Measurements from ENCODE around the gene APC.

APC gene

DNA sequence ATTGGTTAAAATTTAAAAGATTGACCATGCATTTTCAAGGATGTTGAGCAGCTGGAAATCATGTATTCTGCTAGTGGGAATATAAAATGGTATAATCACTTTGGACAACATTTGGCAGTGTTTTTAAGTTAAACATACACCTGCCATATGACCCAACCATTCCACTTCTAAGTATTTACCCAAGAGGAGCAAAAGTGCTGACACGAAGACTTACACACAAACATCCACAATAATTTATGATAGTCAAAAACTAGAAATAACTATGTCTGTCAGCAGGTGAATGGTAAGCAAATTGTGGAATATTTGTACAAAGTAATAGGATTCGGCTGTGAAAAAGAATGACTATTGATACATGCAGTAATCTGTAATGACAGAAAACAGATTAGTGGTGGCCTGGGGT lies 92.7 kb downstream of the APC start:
- no peak for DNase-seq
- Histone ChIP-seq H4K5ac (ENCODE audit: low read length) (no peak overlapping the region), H3K56ac (ENCODE audit: low read length) (no peak overlapping the region), H3K18ac (ENCODE audit: low read length) (no peak overlapping the region), H2BK120ac (ENCODE audit: low read depth, low read length) (no peak overlapping the region), H2AK5ac (ENCODE audit: low read length) (no peak overlapping the region), H3K27me3 (ENCODE audit: insufficient read depth, low read length, poor library complexity) (no peaks in the 10 kb centered on the region), H3K9ac (ENCODE audit: low read length) (no peak overlapping the region), H2BK5ac (ENCODE audit: low read length) (no peak overlapping the region), H3K23ac (ENCODE audit: low read length) (no peak overlapping the region), H3K4me2 (ENCODE audit: low read length) (no peak overlapping the region), H3K36me3 (ENCODE audit: control insufficient read depth, insufficient read depth, low read length) (peaks cover 2% of the 10 kb centered on the region), H3K27ac (ENCODE audit: low read depth, low read length) (no peak overlapping the region), H4K8ac (ENCODE audit: low read depth, low read length) (no peak overlapping the region), H3K4ac (ENCODE audit: low read depth, low read length) (no peak overlapping the region), H3K4me1 (ENCODE audit: control insufficient read depth, low read depth, low read length) (no peaks in the 10 kb centered on the region), H3K4me3 (ENCODE audit: low read length) (no peak overlapping the region), H3K79me2 (ENCODE audit: control insufficient read depth, insufficient read depth, low read length) (no peaks in the 10 kb centered on the region), H3K79me1 (ENCODE audit: low read length) (no peaks in the 10 kb centered on the region), H2BK15ac (replicated peaks; ENCODE audit: low read depth) (no peak overlapping the region)
- no CpG with 5 or more reads among the region's 2 CpGs for WGBS (ENCODE audit: extremely low coverage, insufficient coverage, low lambda C conversion rate)

DNA sequence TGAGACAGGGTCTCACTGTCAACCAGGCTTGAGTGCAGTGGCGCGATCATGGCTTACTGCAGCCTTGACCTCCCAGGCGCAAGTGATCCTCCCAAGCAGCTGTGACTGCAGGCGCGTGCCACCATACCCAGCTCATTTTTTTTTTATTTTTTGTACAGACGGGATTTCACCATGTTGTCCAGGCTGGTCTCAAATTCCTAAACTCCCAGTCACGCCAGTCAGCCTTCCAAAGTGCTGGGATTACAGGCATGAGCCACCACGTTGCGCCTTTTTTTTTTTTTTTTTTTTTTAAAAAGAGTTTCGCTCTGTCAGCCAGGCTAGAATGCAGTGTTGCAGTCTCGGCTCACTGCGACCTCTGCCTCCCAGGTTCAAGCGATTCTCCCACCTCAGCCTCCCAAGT lies 96.3 kb downstream of the APC start:
- no peak overlapping the region for H2BK120ac ChIP-seq (ENCODE audit: low read depth, low read length)
- no CpG with 5 or more reads among the region's 13 CpGs for WGBS (ENCODE audit: extremely low coverage, insufficient coverage, low lambda C conversion rate)
- no peak overlapping the region for H4K8ac ChIP-seq (ENCODE audit: low read depth, low read length)
- no peak overlapping the region for H2AK5ac ChIP-seq (ENCODE audit: low read length)
- H3K18ac ChIP-seq (ENCODE audit: low read length), result no peak overlapping the region
- no peak overlapping the region for H3K23ac ChIP-seq (ENCODE audit: low read length)
- no peaks in the 10 kb centered on the region for H3K27me3 ChIP-seq (ENCODE audit: insufficient read depth, low read length, poor library complexity)
- no peak overlapping the region for H3K9ac ChIP-seq (ENCODE audit: low read length)
- no peak overlapping the region for H2BK15ac ChIP-seq (replicated peaks; ENCODE audit: low read depth)
- H3K4me2 ChIP-seq (ENCODE audit: low read length), result no peak overlapping the region
- DNase-seq, result no peak
- H2BK5ac ChIP-seq (ENCODE audit: low read length), result no peak overlapping the region
- no peaks in the 10 kb centered on the region for H3K79me2 ChIP-seq (ENCODE audit: control insufficient read depth, insufficient read depth, low read length)
- H3K27ac ChIP-seq (ENCODE audit: low read depth, low read length), result no peak overlapping the region
- H3K4me1 ChIP-seq (ENCODE audit: control insufficient read depth, low read depth, low read length), result no peaks in the 10 kb centered on the region
- H3K56ac ChIP-seq (ENCODE audit: low read length), result no peak overlapping the region
- H4K5ac ChIP-seq (ENCODE audit: low read length), result no peak overlapping the region
- H3K4me3 ChIP-seq (ENCODE audit: low read length), result no peak overlapping the region
- no peaks in the 10 kb centered on the region for H3K79me1 ChIP-seq (ENCODE audit: low read length)
- peaks cover 2% of the 10 kb centered on the region for H3K36me3 ChIP-seq (ENCODE audit: control insufficient read depth, insufficient read depth, low read length)
- no peak overlapping the region for H3K4ac ChIP-seq (ENCODE audit: low read depth, low read length)

DNA sequence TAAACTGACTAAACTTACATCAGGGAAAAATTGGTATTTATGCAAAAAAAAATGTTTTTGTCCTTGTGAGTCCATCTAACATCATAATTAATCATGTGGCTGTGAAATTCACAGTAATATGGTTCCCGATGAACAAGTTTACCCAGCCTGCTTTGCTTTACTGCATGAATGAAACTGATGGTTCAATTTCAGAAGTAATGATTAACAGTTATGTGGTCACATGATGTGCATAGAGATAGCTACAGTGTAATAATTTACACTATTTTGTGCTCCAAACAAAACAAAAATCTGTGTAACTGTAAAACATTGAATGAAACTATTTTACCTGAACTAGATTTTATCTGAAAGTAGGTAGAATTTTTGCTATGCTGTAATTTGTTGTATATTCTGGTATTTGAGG lies 106.8 kb downstream of the APC start:
- no peaks in the 10 kb centered on the region for H3K27me3 ChIP-seq (ENCODE audit: insufficient read depth, low read length, poor library complexity)
- no peak overlapping the region for H3K4me3 ChIP-seq (ENCODE audit: low read length)
- H3K9ac ChIP-seq (ENCODE audit: low read length), result no peak overlapping the region
- no peak overlapping the region for H2BK5ac ChIP-seq (ENCODE audit: low read length)
- no peaks in the 10 kb centered on the region for H3K79me2 ChIP-seq (ENCODE audit: control insufficient read depth, insufficient read depth, low read length)
- no peak overlapping the region for H3K56ac ChIP-seq (ENCODE audit: low read length)
- H3K36me3 ChIP-seq (ENCODE audit: control insufficient read depth, insufficient read depth, low read length), result no peaks in the 10 kb centered on the region
- DNase-seq, result no peak
- H3K23ac ChIP-seq (ENCODE audit: low read length), result no peak overlapping the region
- H4K8ac ChIP-seq (ENCODE audit: low read depth, low read length), result no peak overlapping the region
- no peak overlapping the region for H2BK15ac ChIP-seq (replicated peaks; ENCODE audit: low read depth)
- H2BK120ac ChIP-seq (ENCODE audit: low read depth, low read length), result no peak overlapping the region
- no CpG with 5 or more reads among the region's 1 CpG for WGBS (ENCODE audit: extremely low coverage, insufficient coverage, low lambda C conversion rate)
- no peak overlapping the region for H4K5ac ChIP-seq (ENCODE audit: low read length)
- H3K4me2 ChIP-seq (ENCODE audit: low read length), result no peak overlapping the region
- H3K4ac ChIP-seq (ENCODE audit: low read depth, low read length), result no peak overlapping the region
- H3K18ac ChIP-seq (ENCODE audit: low read length), result no peak overlapping the region
- H3K27ac ChIP-seq (ENCODE audit: low read depth, low read length), result no peak overlapping the region
- peaks cover 3% of the 10 kb centered on the region for H3K4me1 ChIP-seq (ENCODE audit: control insufficient read depth, low read depth, low read length)
- H2AK5ac ChIP-seq (ENCODE audit: low read length), result no peak overlapping the region
- no peaks in the 10 kb centered on the region for H3K79me1 ChIP-seq (ENCODE audit: low read length)

DNA sequence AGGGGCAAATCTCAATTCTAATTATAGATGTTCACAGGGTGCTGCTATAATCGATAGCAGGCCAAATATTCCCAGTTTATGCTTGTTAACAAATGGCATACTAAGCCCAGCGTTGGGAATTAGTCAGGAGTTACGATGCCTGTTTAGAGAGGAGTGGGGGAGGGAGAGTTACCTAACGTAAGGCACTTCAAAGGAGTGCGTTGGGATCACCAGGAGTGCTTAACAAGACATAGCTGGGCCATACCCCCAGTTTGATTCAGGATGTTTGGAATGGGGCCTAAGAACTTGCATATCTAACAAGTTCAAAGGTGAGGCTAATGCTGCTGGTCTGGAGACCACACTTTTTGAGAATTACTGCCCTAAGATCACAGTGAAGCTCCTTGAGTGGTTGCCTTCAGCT lies 108.9 kb downstream of the APC start:
- Histone ChIP-seq H3K27ac (ENCODE audit: low read depth, low read length) (no peak overlapping the region), H3K79me1 (ENCODE audit: low read length) (no peaks in the 10 kb centered on the region), H4K5ac (ENCODE audit: low read length) (no peak overlapping the region), H2BK15ac (replicated peaks; ENCODE audit: low read depth) (no peak overlapping the region), H3K23ac (ENCODE audit: low read length) (no peak overlapping the region), H2BK120ac (ENCODE audit: low read depth, low read length) (no peak overlapping the region), H3K4me3 (ENCODE audit: low read length) (no peak overlapping the region), H3K18ac (ENCODE audit: low read length) (no peak overlapping the region), H3K36me3 (ENCODE audit: control insufficient read depth, insufficient read depth, low read length) (no peaks in the 10 kb centered on the region), H3K9ac (ENCODE audit: low read length) (no peak overlapping the region), H3K27me3 (ENCODE audit: insufficient read depth, low read length, poor library complexity) (no peaks in the 10 kb centered on the region), H3K56ac (ENCODE audit: low read length) (no peak overlapping the region), H3K79me2 (ENCODE audit: control insufficient read depth, insufficient read depth, low read length) (no peaks in the 10 kb centered on the region), H3K4me2 (ENCODE audit: low read length) (no peak overlapping the region), H2BK5ac (ENCODE audit: low read length) (no peak overlapping the region), H3K4me1 (ENCODE audit: control insufficient read depth, low read depth, low read length) (peaks cover 3% of the 10 kb centered on the region), H4K8ac (ENCODE audit: low read depth, low read length) (no peak overlapping the region), H2AK5ac (ENCODE audit: low read length) (no peak overlapping the region), H3K4ac (ENCODE audit: low read depth, low read length) (no peak overlapping the region)
- WGBS (ENCODE audit: extremely low coverage, insufficient coverage, low lambda C conversion rate), result no CpG with 5 or more reads among the region's 5 CpGs
- peak; percentile 33 for DNase-seq

DNA sequence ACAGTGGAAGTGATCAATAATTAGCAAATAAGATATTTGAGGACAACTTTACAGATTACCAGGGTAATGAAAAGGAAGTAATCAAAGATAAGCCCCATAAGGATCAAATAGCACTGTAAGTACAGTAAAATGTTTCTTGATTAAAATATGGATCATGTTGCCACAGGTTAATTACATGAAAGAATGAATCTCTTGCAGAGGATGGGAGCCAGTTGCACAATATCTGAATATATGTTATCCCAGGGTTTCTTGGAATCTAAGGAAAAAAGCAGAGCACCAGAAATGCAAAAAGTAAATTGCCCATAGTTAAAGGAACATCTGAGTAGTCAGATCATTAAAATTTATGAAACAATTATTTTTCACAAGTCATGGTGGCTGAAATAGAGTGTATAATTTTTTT lies 109.6 kb downstream of the APC start:
- H3K4me1 ChIP-seq (ENCODE audit: control insufficient read depth, low read depth, low read length), result peaks cover 3% of the 10 kb centered on the region
- no peak overlapping the region for H2BK120ac ChIP-seq (ENCODE audit: low read depth, low read length)
- no peaks in the 10 kb centered on the region for H3K79me2 ChIP-seq (ENCODE audit: control insufficient read depth, insufficient read depth, low read length)
- H3K4me3 ChIP-seq (ENCODE audit: low read length), result no peak overlapping the region
- no peak overlapping the region for H2BK15ac ChIP-seq (replicated peaks; ENCODE audit: low read depth)
- no peak overlapping the region for H4K8ac ChIP-seq (ENCODE audit: low read depth, low read length)
- H3K56ac ChIP-seq (ENCODE audit: low read length), result no peak overlapping the region
- H2BK5ac ChIP-seq (ENCODE audit: low read length), result no peak overlapping the region
- H3K79me1 ChIP-seq (ENCODE audit: low read length), result no peaks in the 10 kb centered on the region
- H2AK5ac ChIP-seq (ENCODE audit: low read length), result no peak overlapping the region
- no peaks in the 10 kb centered on the region for H3K27me3 ChIP-seq (ENCODE audit: insufficient read depth, low read length, poor library complexity)
- no peak overlapping the region for H3K4me2 ChIP-seq (ENCODE audit: low read length)
- H3K23ac ChIP-seq (ENCODE audit: low read length), result no peak overlapping the region
- H4K5ac ChIP-seq (ENCODE audit: low read length), result no peak overlapping the region
- H3K36me3 ChIP-seq (ENCODE audit: control insufficient read depth, insufficient read depth, low read length), result no peaks in the 10 kb centered on the region
- no peak overlapping the region for H3K18ac ChIP-seq (ENCODE audit: low read length)
- no peak overlapping the region for H3K9ac ChIP-seq (ENCODE audit: low read length)
- H3K4ac ChIP-seq (ENCODE audit: low read depth, low read length), result no peak overlapping the region
- no peak for DNase-seq
- H3K27ac ChIP-seq (ENCODE audit: low read depth, low read length), result no peak overlapping the region

DNA sequence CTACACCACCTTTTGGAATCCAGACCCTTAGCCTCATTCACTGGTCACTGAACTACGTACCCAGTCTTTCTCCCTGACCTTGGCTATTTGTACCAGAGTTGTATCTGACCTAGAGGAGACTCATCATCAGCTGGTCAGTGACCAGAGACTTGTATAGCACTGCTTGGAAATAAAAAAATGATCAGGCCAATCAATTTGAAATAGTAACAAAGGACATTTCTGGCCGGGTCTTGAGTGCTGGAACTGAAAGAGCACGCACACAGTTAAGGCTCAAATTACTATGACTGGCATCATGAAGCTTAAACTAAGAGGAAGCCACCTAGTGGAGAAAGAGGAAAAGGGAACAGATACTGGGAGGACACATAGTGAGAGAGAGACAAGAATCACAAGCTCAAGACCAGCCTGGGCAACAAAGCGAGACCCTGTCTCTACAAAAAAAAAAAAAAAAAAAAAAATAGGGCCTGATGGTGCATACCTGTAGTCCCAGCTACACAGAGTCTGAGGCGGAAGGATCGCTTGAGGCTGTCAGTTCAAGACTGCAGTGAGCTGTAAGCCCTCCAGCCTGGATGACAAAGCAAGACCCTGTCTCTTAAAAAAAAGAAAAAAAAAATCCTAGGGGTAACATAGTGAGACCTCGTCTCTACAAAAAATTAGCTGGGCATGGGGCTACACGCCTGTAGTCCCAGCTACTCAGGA lies 110.6 kb downstream of the APC start:
- no peaks in the 10 kb centered on the region for H3K79me2 ChIP-seq (ENCODE audit: control insufficient read depth, insufficient read depth, low read length)
- no peak overlapping the region for H3K9ac ChIP-seq (ENCODE audit: low read length)
- no peak overlapping the region for H3K56ac ChIP-seq (ENCODE audit: low read length)
- no peaks in the 10 kb centered on the region for H3K36me3 ChIP-seq (ENCODE audit: control insufficient read depth, insufficient read depth, low read length)
- H3K27ac ChIP-seq (ENCODE audit: low read depth, low read length), result no peak overlapping the region
- no peak overlapping the region for H2AK5ac ChIP-seq (ENCODE audit: low read length)
- H3K27me3 ChIP-seq (ENCODE audit: insufficient read depth, low read length, poor library complexity), result no peaks in the 10 kb centered on the region
- H3K4me2 ChIP-seq (ENCODE audit: low read length), result no peak overlapping the region
- no peaks in the 10 kb centered on the region for H3K79me1 ChIP-seq (ENCODE audit: low read length)
- DNase-seq, result peak; percentile 93
- no peak overlapping the region for H3K4ac ChIP-seq (ENCODE audit: low read depth, low read length)
- no peak overlapping the region for H2BK5ac ChIP-seq (ENCODE audit: low read length)
- H3K18ac ChIP-seq (ENCODE audit: low read length), result peak overlapping the region; percentile 51
- no CpG with 5 or more reads among the region's 8 CpGs for WGBS (ENCODE audit: extremely low coverage, insufficient coverage, low lambda C conversion rate)
- no peak overlapping the region for H3K4me3 ChIP-seq (ENCODE audit: low read length)
- no peak overlapping the region for H2BK120ac ChIP-seq (ENCODE audit: low read depth, low read length)
- H4K5ac ChIP-seq (ENCODE audit: low read length), result no peak overlapping the region
- H3K4me1 ChIP-seq (ENCODE audit: control insufficient read depth, low read depth, low read length), result peaks cover 3% of the 10 kb centered on the region
- no peak overlapping the region for H4K8ac ChIP-seq (ENCODE audit: low read depth, low read length)
- H2BK15ac ChIP-seq (replicated peaks; ENCODE audit: low read depth), result no peak overlapping the region
- no peak overlapping the region for H3K23ac ChIP-seq (ENCODE audit: low read length)
